Subcutaneous abdominal adipose tissue (tissue), 5 donors: ENCODE measurements around the gene CNKSR2.

ENCODE experiments used
- H3K27ac ChIP-seq: one replicate; pipeline ENCODE4 v1.7.0; 2013; ENCODE audit warnings: low read depth, mild to moderate bottlenecking, inconsistent platforms, low read length, moderate library complexity
- H3K27me3 ChIP-seq, 5 donors: one replicate each; pipeline ENCODE4 v1.7.0; 2013; ENCODE audit warnings: low read length in 5 of 5, inconsistent platforms in 1 of 5; ENCODE audit not compliant: control insufficient read depth in 5 of 5, insufficient read depth in 4 of 5
- H3K36me3 ChIP-seq, 5 donors: one replicate each; pipeline ENCODE4 v1.7.0; 2013; ENCODE audit warnings: low read length in 5 of 5; ENCODE audit not compliant: control insufficient read depth in 5 of 5, insufficient read depth in 5 of 5
- H3K4me1 ChIP-seq, 5 donors: one replicate each; pipeline ENCODE4 v1.7.0; 2013; ENCODE audit warnings: low read length in 5 of 5, mild to moderate bottlenecking in 3 of 5, moderate library complexity in 1 of 5; ENCODE audit not compliant: control insufficient read depth in 5 of 5, insufficient read depth in 5 of 5
- H3K4me3 ChIP-seq, 5 donors: one replicate each; pipeline ENCODE4 v1.7.0; 2013; ENCODE audit warnings: low read length in 5 of 5, low read depth in 1 of 5
- H3K9ac ChIP-seq, 5 donors: one replicate each; pipeline ENCODE4 v1.7.0; 2013; ENCODE audit warnings: low read length in 5 of 5, mild to moderate bottlenecking in 4 of 5, moderate library complexity in 3 of 5
- H3K9me3 ChIP-seq, 5 donors: one replicate each; pipeline ENCODE4 v1.7.0; 2013; ENCODE audit warnings: low read length in 5 of 5; ENCODE audit not compliant: control insufficient read depth in 5 of 5
- donor health status: healthy.
- donor health status: healthy.
- donor health status: healthy.
- donor health status: healthy.
- donor health status: healthy.

The CNKSR2 gene

DNA sequence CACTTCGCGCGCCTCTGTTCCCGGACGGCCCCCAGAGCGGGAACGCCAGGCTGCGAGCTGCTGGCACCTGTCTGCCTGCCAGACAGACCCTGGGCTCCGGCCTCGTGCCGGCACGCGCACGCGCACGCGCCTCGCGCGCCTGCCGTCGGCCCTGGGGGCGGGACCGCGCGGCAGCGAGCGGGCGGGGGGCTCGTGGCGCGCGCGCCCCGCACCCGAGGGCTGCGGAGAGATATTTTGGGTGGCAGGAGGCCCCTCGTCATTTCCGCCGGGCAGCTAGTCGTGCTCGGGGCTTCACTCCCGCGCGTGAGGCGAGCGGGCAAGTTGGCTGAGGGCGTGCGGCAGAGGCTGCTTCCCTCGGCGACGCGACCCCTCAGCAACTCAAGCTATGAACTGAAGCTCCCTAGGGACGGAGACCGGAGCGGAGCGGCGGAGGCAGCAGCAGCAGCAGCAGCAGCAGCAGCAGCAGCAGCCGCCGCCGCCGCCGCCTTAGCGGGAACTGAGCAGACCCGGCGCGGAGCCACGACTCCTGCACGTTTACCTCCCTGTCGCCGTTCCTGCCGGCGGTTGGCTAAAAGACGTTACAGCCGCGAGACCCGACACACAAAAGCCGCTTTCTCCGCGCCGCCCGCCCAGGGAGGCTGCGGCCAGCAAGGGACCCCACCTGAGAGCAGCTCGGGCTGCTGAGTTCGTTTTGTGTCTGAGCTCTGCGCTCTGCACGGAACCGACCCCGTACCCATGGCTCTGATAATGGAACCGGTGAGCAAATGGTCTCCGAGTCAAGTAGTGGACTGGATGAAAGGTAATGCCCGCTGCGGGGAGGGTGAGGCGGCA is at the start of gene CNKSR2:
CNKSR2 (plus strand) TSS at position 256 of the 831 bp plus-strand sequence; CDS start at position 736, 480 bp downstream.
- no peak within 1 kb of the TSS for H3K27ac ChIP-seq
- peak within 1 kb of the TSS in 4 of 5 donors; percentile 61 to 75 (median 64) for H3K4me3 ChIP-seq
- peaks cover 0 to 18% (median 9%) of the 10 kb centered on the region in 5 donors for H3K27me3 ChIP-seq
- H3K36me3 ChIP-seq = no peaks in the 10 kb centered on the region
- no peaks in the 10 kb centered on the region for H3K9me3 ChIP-seq
- peaks cover 0 to 13% (median 11%) of the 10 kb centered on the region in 5 donors for H3K4me1 ChIP-seq
- peak within 1 kb of the TSS in 2 of 5 donors; percentile 16 to 41 for H3K9ac ChIP-seq

DNA sequence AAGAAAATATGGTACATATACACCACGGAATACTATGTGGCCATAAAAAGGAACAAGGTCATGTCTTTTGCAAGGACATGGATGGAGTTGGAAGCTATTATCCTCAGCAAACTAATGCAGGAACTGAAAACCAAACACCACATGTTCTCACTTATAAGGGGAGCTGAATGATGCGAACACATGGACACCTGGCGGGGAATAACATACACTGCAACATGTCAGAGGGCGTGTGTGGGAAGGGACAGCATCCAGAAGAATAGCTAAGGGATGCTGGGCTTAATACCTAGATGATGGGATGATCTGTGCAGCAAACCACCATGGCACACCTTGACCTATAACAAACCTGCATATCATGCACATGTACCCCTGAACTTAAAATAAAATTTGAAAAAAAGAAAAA is 19.5 kb upstream of the CNKSR2 start:
- H3K9me3 ChIP-seq = peaks cover 0 to 29% (median 12%) of the 10 kb centered on the region in 5 donors
- no peak overlapping the region for H3K9ac ChIP-seq
- H3K4me1 ChIP-seq = no peaks in the 10 kb centered on the region
- H3K27me3 ChIP-seq = no peaks in the 10 kb centered on the region
- no peak overlapping the region for H3K4me3 ChIP-seq
- H3K27ac ChIP-seq = no peak overlapping the region
- H3K36me3 ChIP-seq = no peaks in the 10 kb centered on the region

- Histone ChIP-seq H3K9ac (no peak overlapping the region), H3K4me3 (no peak overlapping the region), H3K27ac (no peak overlapping the region), H3K27me3 (no peaks in the 10 kb centered on the region), H3K4me1 (no peaks in the 10 kb centered on the region), H3K9me3 (peaks cover 0 to 24% (median 12%) of the 10 kb centered on the region in 5 donors), H3K36me3 (no peaks in the 10 kb centered on the region)
These were observed 18.4 kb upstream of the CNKSR2 start for GRCh38 chrX:21355831-21356230.

- Histone ChIP-seq H3K9ac (no peak overlapping the region), H3K27me3 (peaks cover 0 to 7% (median 0%) of the 10 kb centered on the region in 5 donors), H3K36me3 (no peaks in the 10 kb centered on the region), H3K27ac (no peak overlapping the region), H3K9me3 (peaks cover 0 to 7% (median 4%) of the 10 kb centered on the region in 5 donors), H3K4me3 (no peak overlapping the region), H3K4me1 (peaks cover 0 to 7% (median 1%) of the 10 kb centered on the region in 5 donors)
These were observed 4.6 kb upstream of the CNKSR2 start for GRCh38 chrX:21369613-21370012.

DNA sequence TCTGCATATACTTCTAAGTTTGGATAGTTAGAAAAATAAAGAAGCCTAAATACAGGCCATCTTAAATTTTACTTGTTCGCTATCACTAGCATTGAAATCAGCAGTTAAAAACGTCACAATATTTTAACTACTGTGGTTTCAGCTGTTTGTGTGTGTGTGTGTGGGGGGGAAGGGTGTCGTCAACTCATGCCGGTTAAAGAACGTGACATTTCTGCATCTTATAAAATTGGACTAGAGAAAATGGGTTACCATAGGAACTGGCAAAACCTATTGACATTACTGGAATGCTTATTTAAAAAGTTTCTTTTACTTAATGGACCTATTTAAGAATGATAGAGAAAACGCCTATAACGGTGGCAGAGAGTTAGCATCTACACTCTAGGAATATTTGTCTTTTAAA is 1.2 kb upstream of the CNKSR2 start:
- H3K9me3 ChIP-seq = no peaks in the 10 kb centered on the region
- H3K4me3 ChIP-seq = no peak overlapping the region
- no peak overlapping the region for H3K9ac ChIP-seq
- H3K27me3 ChIP-seq = peaks cover 0 to 18% (median 9%) of the 10 kb centered on the region in 5 donors
- peaks cover 0 to 13% (median 11%) of the 10 kb centered on the region in 5 donors for H3K4me1 ChIP-seq
- no peaks in the 10 kb centered on the region for H3K36me3 ChIP-seq
- H3K27ac ChIP-seq = no peak overlapping the region

- no peak overlapping the region for H3K27ac ChIP-seq
- H3K9me3 ChIP-seq = no peaks in the 10 kb centered on the region
- H3K4me3 ChIP-seq = peak overlapping the region in 4 of 5 donors; percentile 61 to 75 (median 64)
- peaks cover 0 to 13% (median 11%) of the 10 kb centered on the region in 5 donors for H3K4me1 ChIP-seq
- peak overlapping the region in 1 of 5 donors; percentile 41 for H3K9ac ChIP-seq
- peaks cover 0 to 18% (median 9%) of the 10 kb centered on the region in 5 donors for H3K27me3 ChIP-seq
- no peaks in the 10 kb centered on the region for H3K36me3 ChIP-seq
These were observed 518 bp upstream of the CNKSR2 start for GRCh38 chrX:21373637-21374162.

DNA sequence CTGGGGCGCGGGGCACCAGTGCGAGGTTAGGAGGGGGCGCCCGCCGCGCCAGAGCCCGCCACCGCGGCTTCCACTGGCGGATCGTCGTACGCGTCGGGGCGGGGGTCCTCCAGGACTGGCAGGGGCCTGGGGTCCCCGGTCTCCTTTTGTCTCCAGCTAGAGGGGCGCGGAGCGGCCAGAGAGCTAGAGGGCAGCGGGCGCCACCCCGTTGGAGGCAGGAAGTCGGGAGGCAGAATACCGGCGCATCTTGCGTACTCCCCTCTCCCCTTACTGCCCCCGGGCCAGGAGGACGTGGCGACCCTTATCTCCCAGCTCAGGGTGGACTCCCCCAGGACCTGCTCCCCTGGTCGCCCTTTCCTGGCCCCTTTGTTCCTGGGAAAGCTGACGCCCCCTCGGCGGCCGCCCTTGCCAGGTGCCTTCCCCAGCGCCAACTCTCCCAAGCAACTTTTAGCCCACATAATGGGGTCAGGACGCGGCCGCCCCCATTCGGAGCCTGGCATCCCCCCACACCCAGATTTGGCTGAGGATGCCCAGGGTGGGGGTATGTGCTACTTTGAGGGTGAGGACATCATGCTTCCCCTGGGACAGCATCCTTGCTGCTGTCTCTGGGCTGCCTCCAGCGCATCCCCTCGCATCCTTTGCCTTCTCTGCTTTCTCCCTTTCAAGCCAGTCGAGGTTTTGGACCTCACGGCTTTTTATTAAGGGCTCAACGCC is 933 bp downstream of the CNKSR2 start:
- Histone ChIP-seq H3K36me3 (no peaks in the 10 kb centered on the region), H3K4me1 (peaks cover 0 to 13% (median 11%) of the 10 kb centered on the region in 5 donors), H3K9ac (peak overlapping the region in 1 of 5 donors; percentile 16), H3K4me3 (peak overlapping the region in 4 of 5 donors; percentile 61 to 75 (median 64)), H3K27ac (no peak overlapping the region), H3K27me3 (peaks cover 0 to 18% (median 9%) of the 10 kb centered on the region in 5 donors), H3K9me3 (no peaks in the 10 kb centered on the region)

- Histone ChIP-seq H3K27ac (no peak overlapping the region), H3K9me3 (no peaks in the 10 kb centered on the region), H3K27me3 (peaks cover 0 to 18% (median 9%) of the 10 kb centered on the region in 5 donors), H3K4me1 (peaks cover 0 to 13% (median 11%) of the 10 kb centered on the region in 5 donors), H3K36me3 (no peaks in the 10 kb centered on the region), H3K9ac (no peak overlapping the region), H3K4me3 (peak overlapping the region in 2 of 5 donors; percentile 11 to 64)
These were observed 1.4 kb downstream of the CNKSR2 start for GRCh38 chrX:21375708-21376009.

DNA sequence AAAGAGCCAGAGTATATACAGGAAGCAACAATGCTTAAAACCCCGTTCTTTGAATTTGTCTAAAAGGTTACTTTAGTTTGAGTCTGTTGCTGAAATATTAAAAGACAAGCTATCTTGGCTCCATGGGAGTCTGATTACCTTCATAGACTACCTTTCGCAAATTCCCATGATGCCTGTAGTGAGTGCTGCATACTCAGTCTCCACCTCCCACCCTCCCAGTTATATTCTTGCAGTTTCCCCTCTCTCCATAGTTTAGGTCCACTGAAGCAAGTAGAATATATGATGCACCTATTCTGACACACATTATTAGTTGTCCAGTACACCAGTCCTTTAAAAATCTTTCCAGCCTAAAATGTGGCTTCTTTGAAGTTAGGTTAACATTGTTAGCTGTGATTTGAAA is 2.4 kb downstream of the CNKSR2 start:
- H3K27ac ChIP-seq = no peak overlapping the region
- H3K27me3 ChIP-seq = peaks cover 0 to 18% (median 9%) of the 10 kb centered on the region in 5 donors
- no peak overlapping the region for H3K9ac ChIP-seq
- H3K36me3 ChIP-seq = no peaks in the 10 kb centered on the region
- H3K4me1 ChIP-seq = peaks cover 0 to 13% (median 11%) of the 10 kb centered on the region in 5 donors
- H3K4me3 ChIP-seq = no peak overlapping the region
- H3K9me3 ChIP-seq = no peaks in the 10 kb centered on the region
